Progenitor cell of endocrine pancreas (in vitro differentiated cells): ENCODE results near the gene ASB13. TPM values are rescaled to one million over a fixed set of nuclear protein-coding genes. Genes with fewer than 3 reads are reported as not detected.

Source experiments
- DNase-seq: peaks from one replicate; pipeline ENCODE4 v3.0.0; 2021; ENCODE audit warnings: low spot score; ENCODE audit not compliant: unreplicated experiment
- H3K27ac Mint-ChIP-seq: 2 replicates; pipeline ENCODE4 v1.8.0; 2021; ENCODE audit warnings: mild to moderate bottlenecking, moderate library complexity, mixed read lengths
- H3K27me3 Mint-ChIP-seq: 2 replicates; pipeline ENCODE4 v1.8.0; 2021; ENCODE audit warnings: mixed read lengths
- H3K36me3 Mint-ChIP-seq: 2 replicates; pipeline ENCODE4 v1.8.0; 2022; ENCODE audit warnings: mixed read lengths; ENCODE audit not compliant: insufficient read depth
- H3K4me1 Mint-ChIP-seq: 2 replicates; pipeline ENCODE4 v1.8.0; 2021; ENCODE audit warnings: low read depth, mixed read lengths
- H3K4me3 Mint-ChIP-seq: 2 replicates; pipeline ENCODE4 v1.8.0; 2021; ENCODE audit warnings: low read depth, mild to moderate bottlenecking, moderate library complexity, mixed read lengths
- H3K9me3 Mint-ChIP-seq: 2 replicates; pipeline ENCODE4 v1.8.0; 2021; ENCODE audit warnings: low read depth, mixed read lengths
- CTCF ChIP-seq: fragments of 200-600 bp; sonication (generic); IDR thresholded peaks from one replicate; pipeline ENCODE4 v1.5.0; 2021; ENCODE audit warnings: antibody characterized with exemption, mild to moderate bottlenecking; ENCODE audit not compliant: unreplicated experiment
- total RNA-seq: library from RNA; stranded (reverse); gene quantifications from 2 replicates; pipeline ENCODE4 v1.2.1, GENCODE V29; 2021

Gene ASB13
- total RNA-seq, 1 donor from 2014 or later = 11.1 TPM

- no peak for TF ChIP-seq CTCF
- H3K27ac Mint-ChIP-seq = no peak overlapping the region
- H3K27me3 Mint-ChIP-seq = peaks cover 3% of the 10 kb centered on the region
- no peaks in the 10 kb centered on the region for H3K36me3 Mint-ChIP-seq
- no peak for DNase-seq
- H3K9me3 Mint-ChIP-seq = no peaks in the 10 kb centered on the region
- H3K4me3 Mint-ChIP-seq = no peak overlapping the region
- peaks cover 15% of the 10 kb centered on the region for H3K4me1 Mint-ChIP-seq
Observed at GRCh38 chr10:5615316-5615715, 51.1 kb downstream of the ASB13 start.

DNA sequence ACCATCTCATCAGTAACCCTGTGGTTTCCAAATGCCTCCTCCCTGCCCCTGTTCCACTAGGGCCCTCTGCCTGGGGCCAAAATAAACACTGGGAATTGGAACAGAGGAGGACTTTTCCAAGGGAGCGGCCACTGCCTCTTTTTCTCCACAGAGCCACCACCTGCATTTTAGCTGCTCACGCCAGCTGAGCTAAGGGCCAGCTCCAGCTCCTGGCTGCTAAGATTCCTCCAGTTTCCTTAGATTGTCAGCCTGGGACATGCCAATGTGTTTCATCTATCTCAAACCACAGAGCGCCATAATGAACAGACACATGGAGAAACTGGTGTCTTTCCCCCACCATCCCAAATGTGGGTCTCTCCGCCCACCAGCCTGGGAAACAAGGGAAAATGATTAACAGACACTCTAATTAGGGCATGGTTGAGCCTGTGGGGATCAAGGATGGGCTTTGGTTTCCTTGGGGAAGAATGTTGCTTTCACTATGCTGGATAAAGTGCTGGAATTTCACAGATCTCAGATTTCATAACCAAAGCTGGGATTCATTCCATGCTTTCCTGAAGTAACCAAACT is 52.2 kb downstream of the ASB13 start:
- H3K9me3 Mint-ChIP-seq = no peaks in the 10 kb centered on the region
- TF ChIP-seq CTCF = no peak
- no peak for DNase-seq
- H3K4me1 Mint-ChIP-seq = peaks cover 17% of the 10 kb centered on the region
- peaks cover 3% of the 10 kb centered on the region for H3K27me3 Mint-ChIP-seq
- no peaks in the 10 kb centered on the region for H3K36me3 Mint-ChIP-seq
- no peak overlapping the region for H3K4me3 Mint-ChIP-seq
- H3K27ac Mint-ChIP-seq = no peak overlapping the region

DNA sequence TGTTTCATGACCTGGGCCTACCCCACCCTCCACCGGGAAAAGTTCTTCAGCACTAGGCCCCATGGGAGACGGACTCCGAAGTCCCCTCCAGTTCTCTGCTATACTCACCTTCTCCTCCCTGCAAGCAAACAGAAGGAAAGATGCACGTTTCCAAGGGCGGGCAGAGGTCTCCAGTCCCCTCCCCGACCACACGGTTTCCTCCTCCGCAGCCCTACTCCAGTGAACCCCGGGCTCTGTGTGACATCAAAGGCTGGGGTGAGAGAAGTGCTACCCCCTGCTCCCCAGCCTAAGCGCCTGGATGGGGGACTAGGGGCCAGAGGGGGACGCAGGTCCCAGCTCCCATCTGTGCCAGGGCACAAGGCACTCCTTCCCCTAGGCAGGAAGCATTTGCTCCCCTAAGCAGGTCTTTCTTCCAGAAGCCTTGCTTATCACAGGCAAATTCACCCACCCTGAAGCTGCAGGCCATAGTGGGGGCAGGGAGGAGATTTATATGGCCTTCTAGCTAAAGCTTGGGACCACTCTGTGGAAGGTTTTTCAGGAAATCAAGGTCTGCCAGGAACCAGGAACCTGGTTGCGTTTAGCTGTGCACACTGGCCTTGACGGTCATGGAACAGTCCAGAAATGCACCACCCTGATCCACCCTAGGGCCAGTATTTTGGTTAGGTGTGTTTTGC is 52.8 kb downstream of the ASB13 start:
- no peaks in the 10 kb centered on the region for H3K36me3 Mint-ChIP-seq
- no peak for DNase-seq

GRCh38 chr10:5611899-5612680 is 54.3 kb downstream of the ASB13 start:
- Mint-ChIP-seq H3K27ac (no peak overlapping the region), H3K9me3 (no peaks in the 10 kb centered on the region)

More for the DNA sequence above, 52.8 kb downstream of the ASB13 start:
- peaks cover 3% of the 10 kb centered on the region for H3K27me3 Mint-ChIP-seq
- H3K4me1 Mint-ChIP-seq = peaks cover 13% of the 10 kb centered on the region
- no peak overlapping the region for H3K27ac Mint-ChIP-seq
- no peak overlapping the region for H3K4me3 Mint-ChIP-seq
- TF ChIP-seq CTCF = no peak
- H3K9me3 Mint-ChIP-seq = no peaks in the 10 kb centered on the region

More at GRCh38 chr10:5611899-5612680, 54.3 kb downstream of the ASB13 start:
- TF ChIP-seq CTCF = no peak
- no peak overlapping the region for H3K4me3 Mint-ChIP-seq
- no peak for DNase-seq
- no peaks in the 10 kb centered on the region for H3K27me3 Mint-ChIP-seq
- peaks cover 13% of the 10 kb centered on the region for H3K4me1 Mint-ChIP-seq
- H3K36me3 Mint-ChIP-seq = no peaks in the 10 kb centered on the region
